ENCODE results near the gene ZNF500. TPM values are rescaled to one million over a fixed set of nuclear protein-coding genes. Genes with fewer than 3 reads are reported as not detected.
A peak's percentile ranks its signal among the peaks of the same experiment; 100 is the strongest.

Gene ZNF500
- total RNA-seq, 1 donor from 2014 or later = 14.6 TPM

DNA sequence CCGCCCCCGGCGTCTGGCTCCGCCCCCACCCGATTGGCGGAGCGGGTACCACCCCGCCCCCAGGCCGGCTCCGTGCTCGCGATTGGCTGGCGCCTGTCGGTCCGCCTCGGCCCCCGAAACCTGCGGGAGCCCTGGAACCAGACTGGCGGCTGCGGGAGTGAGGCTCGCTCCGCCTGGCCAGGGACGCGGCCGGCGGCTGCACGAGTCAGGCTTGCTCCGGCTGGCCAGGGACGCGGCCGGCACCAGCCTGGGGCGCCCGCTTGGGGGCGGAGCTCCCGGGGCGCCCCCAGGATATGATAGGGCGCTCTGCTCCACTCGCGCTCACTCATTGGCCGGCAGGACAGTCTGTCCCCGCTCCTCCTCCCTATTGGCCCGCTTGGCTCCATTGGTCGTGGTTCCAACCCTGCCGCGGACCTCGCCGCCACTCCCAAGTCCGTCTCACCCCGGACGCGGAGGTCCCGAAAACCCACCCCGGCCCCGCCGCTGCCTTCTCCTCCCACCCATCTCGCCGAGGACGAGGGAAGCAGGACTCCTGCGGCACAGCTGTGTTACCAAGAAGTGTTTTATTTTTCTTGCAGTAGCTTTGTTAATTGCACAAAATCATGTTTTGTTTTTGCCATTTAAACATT, 35.8 kb upstream of the ZNF500 start:
- Mint-ChIP-seq H3K9me3 (ENCODE audit: unreplicated experiment) (no peaks in the 10 kb centered on the region), H3K27me3 (ENCODE audit: low read depth, unreplicated experiment) (no peaks in the 10 kb centered on the region), H3K27ac (ENCODE audit: unreplicated experiment) (peak overlapping the region; percentile 91), H3K4me1 (ENCODE audit: low read depth, unreplicated experiment) (peaks cover 17% of the 10 kb centered on the region), H3K4me3 (ENCODE audit: unreplicated experiment) (peak overlapping the region; percentile 89), H3K36me3 (ENCODE audit: low read depth, unreplicated experiment) (peaks cover 7% of the 10 kb centered on the region)
- TF ChIP-seq EZH2 (IDR thresholded peaks at IDR 0.05; ENCODE audit: insufficient read depth, low read length) = no peak
- TF ChIP-seq, protein P1, sequence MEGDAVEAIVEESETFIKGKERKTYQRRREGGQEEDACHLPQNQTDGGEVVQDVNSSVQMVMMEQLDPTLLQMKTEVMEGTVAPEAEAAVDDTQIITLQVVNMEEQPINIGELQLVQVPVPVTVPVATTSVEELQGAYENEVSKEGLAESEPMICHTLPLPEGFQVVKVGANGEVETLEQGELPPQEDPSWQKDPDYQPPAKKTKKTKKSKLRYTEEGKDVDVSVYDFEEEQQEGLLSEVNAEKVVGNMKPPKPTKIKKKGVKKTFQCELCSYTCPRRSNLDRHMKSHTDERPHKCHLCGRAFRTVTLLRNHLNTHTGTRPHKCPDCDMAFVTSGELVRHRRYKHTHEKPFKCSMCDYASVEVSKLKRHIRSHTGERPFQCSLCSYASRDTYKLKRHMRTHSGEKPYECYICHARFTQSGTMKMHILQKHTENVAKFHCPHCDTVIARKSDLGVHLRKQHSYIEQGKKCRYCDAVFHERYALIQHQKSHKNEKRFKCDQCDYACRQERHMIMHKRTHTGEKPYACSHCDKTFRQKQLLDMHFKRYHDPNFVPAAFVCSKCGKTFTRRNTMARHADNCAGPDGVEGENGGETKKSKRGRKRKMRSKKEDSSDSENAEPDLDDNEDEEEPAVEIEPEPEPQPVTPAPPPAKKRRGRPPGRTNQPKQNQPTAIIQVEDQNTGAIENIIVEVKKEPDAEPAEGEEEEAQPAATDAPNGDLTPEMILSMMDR (IDR thresholded peaks at IDR 0.05; ENCODE audit: insufficient read depth, low read depth, low read length) = no peak
- peak; percentile 84 for DNase-seq (ENCODE audit: low read depth)
- no peak for FAIRE-seq
- H3K4me2 ChIP-seq (ENCODE audit: low read length) = peak overlapping the region; percentile 96
- H3K4me3 ChIP-seq (ENCODE audit: insufficient read depth, low read depth, low read length) = peak overlapping the region; percentile 71
- H3K79me2 ChIP-seq (ENCODE audit: insufficient read depth, low read length) = no peaks in the 10 kb centered on the region
- H3K4me1 ChIP-seq (ENCODE audit: insufficient read depth, low read length) = peaks cover 10% of the 10 kb centered on the region
- no peaks in the 10 kb centered on the region for H3K9me3 ChIP-seq (ENCODE audit: insufficient read depth, low read depth, low read length)
- peak overlapping the region; percentile 66 for H3K27ac ChIP-seq (ENCODE audit: low read depth, low read length)
- peak overlapping the region; percentile 76 for H3K9ac ChIP-seq (ENCODE audit: low read length)
- peaks cover 13% of the 10 kb centered on the region for H3K36me3 ChIP-seq (ENCODE audit: insufficient read depth, low read length)
- H4K20me1 ChIP-seq (ENCODE audit: insufficient read depth, low read length) = peaks cover 16% of the 10 kb centered on the region
- H2AFZ ChIP-seq (ENCODE audit: low read depth, low read length) = peak overlapping the region; percentile 86
- no peaks in the 10 kb centered on the region for H3K27me3 ChIP-seq (ENCODE audit: insufficient read depth, low read length)

DNA sequence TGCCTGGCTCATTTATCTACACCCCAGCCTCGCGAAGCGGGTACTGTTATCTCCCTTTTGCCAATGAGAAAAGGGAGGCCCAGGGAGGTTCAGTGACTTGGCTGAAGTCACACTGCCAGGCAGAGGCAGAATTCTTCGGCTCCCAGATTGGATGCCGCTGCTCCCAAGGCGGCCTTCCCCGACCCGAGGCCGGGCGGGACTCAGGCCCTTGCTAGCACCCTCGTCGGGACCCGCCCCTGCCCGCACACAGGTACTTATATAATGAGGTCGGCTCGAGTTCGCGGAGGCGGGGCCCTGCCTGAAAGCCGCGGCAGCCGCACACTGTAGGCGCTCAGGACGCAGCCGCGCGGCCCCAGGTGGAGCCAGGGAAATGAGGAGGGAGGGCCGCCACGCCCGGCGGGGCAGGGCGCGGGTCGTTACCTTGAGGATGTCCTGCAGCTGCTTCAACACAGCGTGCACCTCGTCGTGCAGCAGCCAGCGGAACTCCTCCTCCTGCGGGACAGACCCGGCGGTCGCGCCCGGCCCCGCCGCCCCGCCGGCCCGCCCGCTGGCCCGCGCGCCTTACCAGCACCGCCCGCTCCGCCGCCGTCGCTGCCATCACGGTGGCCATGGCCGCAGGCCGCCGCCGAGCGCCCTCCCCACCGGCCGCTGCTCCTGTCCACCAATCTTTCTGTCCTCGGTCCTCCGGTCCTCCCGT, 35.1 kb upstream of the ZNF500 start, which contains the start of gene ROGDI:
Gene ROGDI, minus strand, starts transcription at position 672 of the 697 bp plus-strand sequence. Its CDS starts 62 bp downstream, at position 610.
- peaks cover 10% of the 10 kb centered on the region for H3K4me1 ChIP-seq (ENCODE audit: insufficient read depth, low read length)
- H3K4me1 Mint-ChIP-seq (ENCODE audit: low read depth, unreplicated experiment) = peaks cover 17% of the 10 kb centered on the region
- H3K4me3 ChIP-seq (ENCODE audit: insufficient read depth, low read depth, low read length) = peak within 1 kb of the TSS; percentile 71
- H3K4me3 Mint-ChIP-seq (ENCODE audit: unreplicated experiment) = peak within 1 kb of the TSS; percentile 89
- peak; percentile 36 for DNase-seq (ENCODE audit: low read depth)
- H3K4me2 ChIP-seq (ENCODE audit: low read length) = peak within 1 kb of the TSS; percentile 96
- H3K9me3 Mint-ChIP-seq (ENCODE audit: unreplicated experiment) = no peaks in the 10 kb centered on the region
- H3K36me3 Mint-ChIP-seq (ENCODE audit: low read depth, unreplicated experiment) = peaks cover 10% of the 10 kb centered on the region
- H3K27me3 Mint-ChIP-seq (ENCODE audit: low read depth, unreplicated experiment) = no peaks in the 10 kb centered on the region
- peak within 1 kb of the TSS; percentile 91 for H3K27ac Mint-ChIP-seq (ENCODE audit: unreplicated experiment)
- H4K20me1 ChIP-seq (ENCODE audit: insufficient read depth, low read length) = peaks cover 16% of the 10 kb centered on the region
- no peak for FAIRE-seq
- H3K27me3 ChIP-seq (ENCODE audit: insufficient read depth, low read length) = no peaks in the 10 kb centered on the region
- no peak for TF ChIP-seq EZH2 (IDR thresholded peaks at IDR 0.05; ENCODE audit: insufficient read depth, low read length)
- TF ChIP-seq, protein P1 (IDR thresholded peaks at IDR 0.05; ENCODE audit: insufficient read depth, low read depth, low read length) = no peak
- no peaks in the 10 kb centered on the region for H3K79me2 ChIP-seq (ENCODE audit: insufficient read depth, low read length)
- H3K36me3 ChIP-seq (ENCODE audit: insufficient read depth, low read length) = peaks cover 6% of the 10 kb centered on the region
- peak within 1 kb of the TSS; percentile 86 for H2AFZ ChIP-seq (ENCODE audit: low read depth, low read length)
- H3K27ac ChIP-seq (ENCODE audit: low read depth, low read length) = peak within 1 kb of the TSS; percentile 66
- no peaks in the 10 kb centered on the region for H3K9me3 ChIP-seq (ENCODE audit: insufficient read depth, low read depth, low read length)
- peak within 1 kb of the TSS; percentile 76 for H3K9ac ChIP-seq (ENCODE audit: low read length)

All from astrocyte (in vitro differentiated cells and primary cell).